Stimulated activated CD8-positive, alpha-beta memory T cell treated with anti-CD3 and anti-CD28 coated beads, Interleukin-12 subunit alpha, Interleukin-12 subunit beta, amount 100 ng/mL, for 24 hours (primary cell): Measurements from ENCODE around the gene GCN1.

ENCODE experiments used
- DNase-seq: peaks from one replicate; pipeline ENCODE4 v3.0.0-alpha.2; 2020; ENCODE audit errors: extremely low read depth

The GCN1 gene

DNA sequence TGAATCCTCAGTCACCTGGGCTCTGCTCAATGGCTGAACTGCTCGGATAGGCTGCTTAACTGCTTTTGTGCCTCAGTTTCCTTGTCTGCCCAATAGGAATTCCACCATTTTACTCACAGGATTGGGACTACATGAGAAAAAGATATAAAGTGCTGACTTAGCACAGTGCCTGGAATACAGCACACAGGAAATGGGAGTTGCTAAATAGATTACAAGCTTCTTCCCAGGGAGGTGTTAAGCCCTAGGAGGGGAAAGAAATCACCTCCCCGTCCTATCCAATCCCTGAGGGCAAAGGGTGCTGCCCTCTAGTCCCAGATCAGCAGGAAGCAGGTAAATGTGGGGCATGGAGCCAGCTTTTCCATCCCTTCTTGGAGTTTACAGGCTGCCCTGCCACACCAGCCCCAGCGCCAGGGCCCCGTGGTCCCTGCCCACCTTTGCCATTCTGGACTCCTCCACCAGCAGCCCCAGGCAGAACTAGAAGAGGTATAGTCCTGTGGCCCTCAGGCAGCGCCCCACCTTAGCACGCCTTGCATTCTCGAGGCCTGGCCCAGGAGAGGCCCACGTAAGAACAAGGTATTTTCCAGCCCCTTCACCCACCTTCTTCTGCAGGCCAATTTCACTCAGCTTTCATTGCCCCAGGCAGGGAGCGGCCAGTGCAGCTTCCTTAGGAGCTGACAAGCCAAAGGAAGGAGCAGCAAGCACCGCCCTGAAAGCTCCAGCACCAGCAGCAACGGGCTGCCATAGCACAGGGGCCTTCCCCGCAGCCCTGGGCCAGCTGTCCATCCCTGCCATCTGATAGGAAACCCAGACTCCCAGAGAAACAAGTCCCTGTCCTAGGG is 35.2 kb upstream of the GCN1 start:
- DNase-seq, result no peak

DNA sequence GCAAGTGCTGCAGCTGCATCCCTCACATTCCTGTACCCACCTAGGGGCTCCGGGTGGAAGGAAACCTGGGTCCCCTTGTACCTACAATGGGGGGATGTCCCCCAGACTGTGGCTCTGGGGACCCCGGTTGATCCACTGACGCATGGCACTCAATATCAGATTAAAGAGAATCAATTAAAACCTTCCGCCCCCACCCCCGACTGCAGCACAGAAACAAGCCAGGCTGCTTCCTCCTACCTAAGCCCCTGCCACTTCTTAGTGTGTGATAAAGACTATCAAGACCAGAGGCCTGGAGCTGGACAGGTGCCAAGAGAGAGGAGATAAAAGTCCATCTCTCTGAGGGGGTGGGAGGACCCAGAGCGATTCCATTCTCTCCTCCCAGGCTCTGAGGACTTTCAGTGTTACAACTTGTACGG is 34.6 kb upstream of the GCN1 start:
- DNase-seq, result no peak

GRCh38 chr12:120228291-120229070 is 34.0 kb upstream of the GCN1 start:
- DNase-seq, result peak; percentile 74

- no peak for DNase-seq
Measured at GRCh38 chr12:120228041-120228290, 33.5 kb upstream of the GCN1 start.

DNA sequence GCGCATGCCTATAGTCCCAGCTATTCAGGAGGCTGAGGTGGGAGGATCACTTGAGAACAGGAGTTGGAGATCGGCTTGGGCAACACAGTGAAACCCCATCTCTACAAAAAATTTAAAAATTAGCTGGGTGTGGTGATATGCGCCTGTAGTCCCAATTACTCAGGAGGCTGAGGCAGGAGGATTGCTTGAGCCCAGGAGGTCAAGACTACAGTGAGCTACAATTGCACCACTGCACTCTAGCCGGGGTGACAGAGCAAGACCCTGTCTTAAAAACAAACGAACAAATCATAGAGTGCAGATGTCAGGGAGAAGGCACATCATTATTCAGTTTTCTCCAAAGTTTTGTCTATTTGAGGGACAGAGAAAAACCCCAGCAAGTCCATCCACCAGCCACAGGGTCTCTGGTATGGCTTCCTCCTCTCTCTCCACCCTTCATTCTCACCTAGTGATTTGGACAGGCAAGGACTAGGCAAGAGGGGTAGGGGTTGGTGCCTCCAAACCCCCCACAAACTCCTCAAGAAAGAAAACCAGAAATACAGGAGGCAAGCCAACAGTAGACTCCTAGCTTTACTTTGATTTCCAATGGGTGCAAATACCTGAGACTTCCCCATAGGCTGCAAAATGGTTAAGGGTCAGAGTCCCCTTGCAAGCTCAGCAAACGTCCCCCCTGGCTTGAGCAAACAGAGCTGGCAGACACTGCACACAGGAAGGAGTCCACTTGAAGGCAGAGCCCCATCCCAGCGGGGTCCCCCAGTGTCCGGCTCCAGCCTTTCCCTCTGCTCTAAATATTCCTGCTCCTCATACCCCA is 32.9 kb upstream of the GCN1 start:
- no peak for DNase-seq

GRCh38 chr12:120225852-120226640 is 31.5 kb upstream of the GCN1 start:
- no peak for DNase-seq

DNA sequence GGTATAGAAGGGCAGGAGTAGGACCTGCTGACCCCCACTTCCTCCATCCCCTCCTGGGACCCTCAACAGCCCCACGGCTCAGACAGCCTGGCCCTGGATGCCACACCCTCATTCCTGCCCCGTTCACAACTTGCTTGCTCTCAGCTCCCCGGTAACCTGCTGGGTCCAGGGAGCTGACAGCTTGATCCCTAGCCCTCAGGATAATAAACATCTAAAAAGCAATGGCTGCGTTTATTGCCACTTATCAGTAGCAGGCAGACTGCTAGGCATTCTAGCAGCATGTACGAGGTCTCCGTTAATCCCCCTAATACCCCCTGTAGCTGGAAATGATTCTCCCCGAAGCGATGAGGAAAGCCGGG is 30.7 kb upstream of the GCN1 start:
- DNase-seq, result no peak

GRCh38 chr12:120224304-120225199 is 30.0 kb upstream of the GCN1 start:
- no peak for DNase-seq

DNA sequence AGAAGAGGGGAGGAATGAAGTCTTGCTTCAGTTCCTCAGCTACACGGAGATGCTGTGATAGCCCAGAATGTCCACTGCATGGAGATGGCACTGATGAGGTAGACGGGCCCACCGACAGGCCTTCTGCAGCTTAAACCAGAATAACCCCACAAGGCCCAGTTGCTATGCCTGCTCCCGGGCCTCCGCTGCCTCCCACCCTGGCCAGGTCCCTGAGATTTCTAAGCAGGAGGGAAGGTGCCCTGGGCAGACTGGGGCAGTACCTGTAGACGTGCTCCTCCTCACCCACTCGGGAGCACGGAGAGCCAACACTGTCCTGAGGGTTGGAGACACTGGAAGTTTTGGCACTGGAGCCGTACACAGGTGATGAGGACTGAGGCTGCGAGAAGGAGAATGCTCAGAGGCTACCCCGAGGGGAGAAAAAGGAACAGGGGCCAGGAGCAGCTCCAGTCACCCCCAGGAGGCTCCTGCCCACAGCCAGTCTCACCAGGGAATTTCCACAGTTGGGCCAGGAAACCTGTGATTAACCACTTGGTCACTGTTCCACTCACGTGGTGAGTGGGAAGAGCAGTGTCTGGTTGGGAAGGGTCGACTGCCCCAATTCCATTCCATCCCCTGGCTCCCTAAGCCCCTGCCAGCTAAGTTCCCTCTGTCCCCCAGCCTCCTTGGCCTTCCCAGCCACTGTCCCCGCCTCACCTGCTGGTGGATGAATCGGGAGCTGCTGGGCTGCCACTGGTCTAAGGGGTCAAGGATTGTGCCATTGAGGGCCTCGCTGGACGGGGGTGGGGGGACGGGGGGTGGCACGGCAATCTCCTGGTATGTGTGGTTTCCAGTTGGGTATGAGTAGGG is 29.2 kb upstream of the GCN1 start:
- DNase-seq, result no peak

DNA sequence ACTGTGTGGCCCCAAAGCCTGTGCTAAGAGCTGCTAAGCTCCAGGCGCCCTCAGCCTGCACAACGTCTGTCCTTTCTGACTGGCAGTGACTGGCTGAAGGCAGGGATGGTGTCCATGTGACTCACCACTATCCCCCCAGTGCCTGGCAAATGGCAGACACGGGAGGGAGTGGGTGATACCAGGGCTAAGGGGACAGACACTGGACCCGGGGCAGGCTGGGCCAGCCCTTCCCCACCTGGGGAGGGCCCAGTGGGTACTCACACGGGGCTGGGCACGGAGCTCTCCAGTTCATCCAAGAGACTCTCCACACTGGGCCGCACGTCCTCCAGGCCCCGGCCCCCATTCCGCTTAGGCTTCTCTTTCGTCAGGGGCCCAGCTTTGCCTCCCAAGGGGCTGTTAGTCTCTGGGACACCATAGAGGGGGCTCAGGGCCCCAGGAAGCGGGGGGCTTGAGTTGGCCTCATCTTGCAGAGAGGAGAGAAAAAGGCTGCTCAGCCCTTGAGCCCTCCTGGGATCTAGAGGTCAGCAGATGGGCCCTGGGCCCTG is 27.8 kb upstream of the GCN1 start:
- DNase-seq, result no peak

DNA sequence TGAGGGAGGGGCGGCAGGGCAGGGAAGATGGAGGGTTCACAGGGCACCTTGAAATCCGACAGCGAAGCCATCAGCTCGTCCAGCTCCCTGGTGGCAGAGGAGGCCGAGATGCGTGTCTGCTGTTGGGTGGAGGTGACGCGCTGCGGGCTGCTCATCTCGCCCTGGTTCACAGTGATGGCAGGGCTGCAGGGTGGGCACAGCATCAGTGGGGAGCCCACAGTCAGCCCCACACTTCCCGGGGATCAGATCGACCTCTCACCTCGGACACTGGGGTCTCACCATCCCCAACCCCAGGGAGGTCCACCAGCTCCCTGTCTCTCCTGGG is 27.0 kb upstream of the GCN1 start:
- DNase-seq, result no peak

GRCh38 chr12:120220838-120221575 is 26.5 kb upstream of the GCN1 start:
- no peak for DNase-seq

- DNase-seq, result no peak
Measured at GRCh38 chr12:120218680-120219606, 24.4 kb upstream of the GCN1 start.

DNA sequence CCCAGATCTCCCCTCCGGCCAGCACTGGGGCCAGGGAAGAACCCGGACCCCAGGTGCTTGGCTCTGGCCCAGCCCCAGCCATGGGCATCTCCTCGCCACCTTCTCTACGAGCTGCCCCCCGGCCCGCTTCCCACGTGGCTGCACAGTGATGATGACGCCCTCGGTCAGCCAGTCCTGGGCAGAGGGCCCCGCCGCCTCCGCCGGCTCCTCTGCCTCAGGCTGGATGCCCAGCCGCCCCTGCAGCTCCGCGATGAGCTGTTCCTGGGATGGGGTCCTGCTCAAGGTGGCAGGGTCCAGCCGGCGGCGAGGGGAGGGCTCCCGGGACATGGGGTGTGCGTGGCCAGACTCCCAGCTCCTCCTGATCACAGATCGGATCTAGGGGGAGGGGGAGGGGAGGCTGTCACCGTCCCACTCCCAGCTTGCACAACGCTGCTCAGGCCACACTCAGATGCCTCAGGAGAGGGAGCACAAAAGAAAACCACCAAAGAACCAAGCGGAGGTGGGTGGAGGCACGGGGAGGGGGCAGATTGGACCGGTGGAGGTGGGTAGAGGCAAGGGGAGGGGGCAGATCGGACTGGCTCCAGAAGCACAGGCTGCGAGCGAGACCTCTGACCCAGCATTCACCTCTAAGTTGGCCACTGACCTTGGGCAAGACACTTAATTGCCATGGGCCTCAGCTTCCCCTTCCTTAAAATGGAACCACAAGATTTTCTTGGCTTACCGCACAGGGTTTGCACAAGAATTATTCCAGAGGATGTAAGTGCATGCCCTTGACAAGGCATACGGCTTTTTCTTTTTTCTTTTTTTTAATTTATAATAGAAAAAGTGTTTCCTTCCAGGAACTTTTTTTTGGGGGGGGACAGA is 22.5 kb upstream of the GCN1 start:
- DNase-seq, result no peak

DNA sequence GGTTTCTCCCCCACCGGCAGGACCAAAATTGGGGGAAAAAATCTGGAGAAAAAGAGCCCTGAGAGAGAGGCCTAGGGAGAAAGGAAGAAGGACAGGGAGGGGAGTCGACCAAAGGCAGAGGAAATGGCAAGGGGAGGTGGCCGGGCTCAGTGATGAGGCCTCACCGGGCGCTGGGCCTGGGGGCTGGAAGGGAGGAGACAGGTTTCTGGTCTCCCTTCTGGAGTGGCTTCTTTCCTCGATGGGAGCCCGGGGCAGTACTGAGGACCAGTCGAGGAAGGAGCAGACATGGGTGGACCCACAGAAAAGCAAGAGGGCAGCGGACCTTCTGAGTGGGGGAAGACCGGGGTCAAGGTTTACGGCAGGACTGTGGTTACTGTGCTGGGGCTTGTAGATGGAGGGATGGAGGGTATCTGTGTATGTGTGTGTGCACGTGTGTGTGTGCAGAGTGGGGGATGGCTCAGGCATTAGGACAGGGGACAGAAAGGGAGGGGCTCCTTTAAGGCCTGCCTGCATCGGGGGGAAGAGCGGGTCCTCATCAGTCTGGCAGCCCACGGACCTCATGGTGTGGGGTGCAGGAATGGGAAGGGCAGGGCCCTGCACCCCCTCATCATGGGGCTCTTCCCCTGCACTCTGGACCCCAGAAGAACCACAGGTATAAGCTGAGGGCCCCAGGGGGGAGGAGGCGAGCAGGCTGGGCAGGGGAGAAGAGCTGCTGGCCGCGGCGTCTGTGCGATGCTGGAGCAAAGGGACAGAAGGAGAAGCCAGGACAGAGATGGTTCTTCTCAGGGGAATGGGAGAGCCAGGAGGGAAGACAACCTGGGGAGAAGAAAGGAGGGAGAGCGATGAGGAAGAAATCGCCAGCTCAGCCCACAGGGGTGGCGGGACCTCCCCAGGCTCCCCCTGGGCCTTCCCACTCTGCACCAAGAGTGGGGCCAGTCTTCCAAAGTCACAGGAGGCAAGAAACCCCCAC is 21.5 kb upstream of the GCN1 start:
- no peak for DNase-seq

GRCh38 chr12:120215357-120215735 is 20.8 kb upstream of the GCN1 start:
- no peak for DNase-seq
